OCI-LY7 (cell line): ENCODE measurements around the gene SMC5. TPM values are rescaled to one million over a fixed set of nuclear protein-coding genes. Genes with fewer than 3 reads are reported as not detected.

Experiments used
- BruUV-seq: library from RNA; stranded (reverse); fragments of 400-500 nt; replicated peaks from 2 replicates; lab custom pipeline; 2021; lab: Mats Ljungman, UMichigan
- CTCF ChIA-PET: fragments of 300-600 bp; sonication (Branson Sonifier 250); formaldehyde crosslinking; loops from one replicate; lab custom pipeline; 2022; ENCODE audit warnings: antibody characterized with exemption; ENCODE audit not compliant: unreplicated experiment; lab: Charles Lee
- POLR2A ChIA-PET: fragments of 300-600 bp; sonication (Branson Sonifier 250); formaldehyde crosslinking; loops from one replicate; lab custom pipeline; 2022; ENCODE audit warnings: antibody characterized with exemption; lab: Charles Lee
- DNase-seq: peaks from one replicate; pipeline ENCODE4 v3.0.0-alpha.2; 2015; ENCODE audit warnings: low spot score
- H2AFZ ChIP-seq: fragments of 200-600 bp; sonication (generic), shearing (Covaris generic); 2 replicates; pipeline ENCODE4 v1.6.1; 2014; ENCODE audit warnings: mild to moderate bottlenecking, antibody characterized with exemption, low read length, moderate library complexity
- H3K27ac ChIP-seq: fragments of 200-600 bp; sonication (generic); 2 replicates; pipeline ENCODE4 v1.5.1; 2014; ENCODE audit warnings: mixed run types, low read depth, mild to moderate bottlenecking, moderate library complexity, low read length, inconsistent platforms; ENCODE audit not compliant: poor library complexity, severe bottlenecking
- H3K36me3 ChIP-seq: fragments of 200-600 bp; sonication (generic); 2 replicates; pipeline ENCODE4 v1.6.1; 2014; ENCODE audit warnings: mild to moderate bottlenecking, antibody characterized with exemption, low read length, moderate library complexity, mixed read lengths; ENCODE audit not compliant: insufficient read depth
- H3K4me1 ChIP-seq: fragments of 200-600 bp; sonication (generic); 2 replicates; pipeline ENCODE4 v1.5.1; 2014; ENCODE audit warnings: mild to moderate bottlenecking, low read length; ENCODE audit not compliant: insufficient read depth, poor library complexity, severe bottlenecking
- H3K4me2 ChIP-seq: fragments of 200-600 bp; sonication (generic); 2 replicates; pipeline ENCODE4 v1.6.1; 2014; ENCODE audit warnings: mild to moderate bottlenecking, low read length
- H3K4me3 ChIP-seq: fragments of 200-600 bp; sonication (generic); 2 replicates; pipeline ENCODE4 v1.5.1; 2014; ENCODE audit warnings: mild to moderate bottlenecking, low read depth, low read length; ENCODE audit not compliant: poor library complexity, severe bottlenecking
- H3K79me2 ChIP-seq: fragments of 200-600 bp; sonication (generic); 2 replicates; pipeline ENCODE4 v1.6.1; 2016; ENCODE audit warnings: low read depth, mild to moderate bottlenecking, low read length, moderate library complexity, mixed read lengths; ENCODE audit not compliant: insufficient read depth
- H3K9me2 ChIP-seq: fragments of 200-600 bp; sonication (generic); 2 replicates; pipeline ENCODE4 v1.6.1; 2016; ENCODE audit warnings: mild to moderate bottlenecking, low read length, mixed read lengths; ENCODE audit not compliant: insufficient read depth
- H3K9me3 ChIP-seq: fragments of 200-600 bp; sonication (generic); 2 replicates; pipeline ENCODE4 v1.6.1; 2014; ENCODE audit warnings: mild to moderate bottlenecking, mixed run types, low read length, mixed read lengths
- H4K20me1 ChIP-seq: fragments of 200-600 bp; sonication (generic); 2 replicates; pipeline ENCODE4 v1.6.1; 2014; ENCODE audit warnings: mild to moderate bottlenecking, antibody characterized with exemption, low read length, moderate library complexity, mixed read lengths; ENCODE audit not compliant: insufficient read depth
- CTCF ChIP-seq: fragments of 200-600 bp; sonication (generic); conservative IDR thresholded peaks from 2 replicates; pipeline ENCODE4 v1.5.1; 2014; ENCODE audit warnings: mild to moderate bottlenecking, antibody characterized with exemption, low read length, moderate library complexity, mixed read lengths
- EZH2phosphoT487 ChIP-seq: fragments of 200-600 bp; sonication (generic); IDR thresholded peaks from 2 replicates; pipeline ENCODE4 v1.6.1; 2018; ENCODE audit warnings: low read depth, borderline replicate concordance, mild to moderate bottlenecking, mixed run types, antibody characterized with exemption, low read length, moderate library complexity, mixed read lengths
- intact Hi-C: fragments of 100-400 bp; cut with micrococcal nuclease; formaldehyde crosslinking; loops from one replicate; pipeline ENCODE4 v1.10.0; 2022; ENCODE audit not compliant: unreplicated experiment
- total RNA-seq, 2 experiments: library from RNA; depleted of rRNA in 1 of 2; stranded (reverse); fragments of >200 nt in 1 of 2; shearing (Covaris generic) in 1 of 2; gene quantifications; 2 replicates each; pipeline ENCODE4 v1.2.3, GENCODE V29; 2014 to 2022

The SMC5 gene
- total RNA-seq, 2 experiments from 2014 or later: 38.9 to 42.0 TPM

GRCh38 chr9:70292253-70292652 lies 33.5 kb downstream of the SMC5 start:
- intact Hi-C loops: loop anchor here (5.0 kb wide), 1 partner anchor 35 kb away; no protein-coding TSS in a partner anchor
- Histone ChIP-seq H3K27ac (no peak overlapping the region), H3K36me3 (peaks cover 90% of the 10 kb centered on the region), H3K9me2 (no peaks in the 10 kb centered on the region), H3K9me3 (peaks cover 18% of the 10 kb centered on the region; the same call in 1 of the 2 replicates), H3K4me2 (no peak overlapping the region), H2AFZ (no peak overlapping the region), H3K79me2 (no peaks in the 10 kb centered on the region), H3K4me1 (no peaks in the 10 kb centered on the region), H3K4me3 (no peak overlapping the region), H4K20me1 (no peaks in the 10 kb centered on the region)
- CTCF ChIA-PET: no interaction called here
- BruUV-seq: no TSS peak
- POLR2A ChIA-PET: no interaction called here
- no peak for DNase-seq
- no peak for TF ChIP-seq CTCF
- TF ChIP-seq EZH2phosphoT487: no peak

GRCh38 chr9:70293214-70293613 lies 34.4 kb downstream of the SMC5 start:
- POLR2A ChIA-PET: interaction anchor here (0.6 to 0.7 kb wide), 2 partner anchors 55 to 719 kb away, joined by 3 read pairs; no protein-coding TSS in a partner anchor
- H3K4me1 ChIP-seq: no peaks in the 10 kb centered on the region
- CTCF ChIA-PET: no interaction called here
- peaks cover 90% of the 10 kb centered on the region for H3K36me3 ChIP-seq
- TF ChIP-seq EZH2phosphoT487 (no peak), CTCF (no peak)
- H3K27ac ChIP-seq: no peak overlapping the region
- H3K9me3 ChIP-seq: peaks cover 18% of the 10 kb centered on the region; the same call in 1 of the 2 replicates
- H4K20me1 ChIP-seq: no peaks in the 10 kb centered on the region
- H3K79me2 ChIP-seq: no peaks in the 10 kb centered on the region
- no peak for DNase-seq
- intact Hi-C loops: loop anchor here (5.0 kb wide), 1 partner anchor 34 kb away; no protein-coding TSS in a partner anchor
- H3K4me3 ChIP-seq: no peak overlapping the region
- H3K9me2 ChIP-seq: no peaks in the 10 kb centered on the region
- BruUV-seq: no TSS peak
- H3K4me2 ChIP-seq: no peak overlapping the region
- no peak overlapping the region for H2AFZ ChIP-seq

GRCh38 chr9:70297141-70297540 lies 38.4 kb downstream of the SMC5 start:
- POLR2A ChIA-PET: interaction anchor here (0.7 kb wide), 1 partner anchor 19 kb away, joined by 3 read pairs; no protein-coding TSS in a partner anchor
- DNase-seq: no peak
- no peak overlapping the region for H2AFZ ChIP-seq
- no peaks in the 10 kb centered on the region for H3K4me1 ChIP-seq
- CTCF ChIA-PET: no interaction called here
- intact Hi-C loops: no loop called here
- BruUV-seq: no TSS peak
- H4K20me1 ChIP-seq: no peaks in the 10 kb centered on the region
- no peak for TF ChIP-seq CTCF
- TF ChIP-seq EZH2phosphoT487: no peak
- H3K4me3 ChIP-seq: no peak overlapping the region
- H3K36me3 ChIP-seq: peaks cover 90% of the 10 kb centered on the region
- no peaks in the 10 kb centered on the region for H3K9me2 ChIP-seq
- no peak overlapping the region for H3K4me2 ChIP-seq
- no peak overlapping the region for H3K27ac ChIP-seq
- peaks cover 5% of the 10 kb centered on the region; the same call in 1 of the 2 replicates for H3K9me3 ChIP-seq
- no peaks in the 10 kb centered on the region for H3K79me2 ChIP-seq
